K562 (cell line): Measurements from ENCODE around the gene DLGAP1. TPM values are rescaled to one million over a fixed set of nuclear protein-coding genes. Genes with fewer than 3 reads are reported as not detected.

Experiments
- ATAC-seq: fragments of 200-7000 bp; cut with Tn5 transposase; 3 replicates; pipeline ENCODE4 v1.9.1; 2020; ENCODE audit warnings: moderate library complexity
- BruUV-seq: library from RNA; stranded (reverse); fragments of 400-500 nt; replicated peaks from 2 replicates; lab custom pipeline; 2021; lab: Mats Ljungman, UMichigan
- CTCF ChIA-PET: fragments of 300-600 bp; formaldehyde crosslinking; extraction: SDS; loops from one replicate; lab custom pipeline; 2021; ENCODE audit warnings: low intra/inter-chr PET ratio; lab: Yijun Ruan, JAX
- POLR2A ChIA-PET: fragments of 300-600, 350-650 bp; sonication (Branson Sonifier 250); formaldehyde crosslinking; extraction: SDS; loops from one replicate; lab custom pipeline; 2021; ENCODE audit warnings: antibody characterized with exemption, inconsistent platforms; lab: Yijun Ruan, JAX
- DNase-seq, 4 experiments: peaks; one replicate each; pipeline versions ENCODE4 v3.0.0 to v3.0.0-alpha.2; 2011 to 2018; ENCODE audit warnings: low spot score in 3 of 4, mixed read lengths in 3 of 4; ENCODE audit errors: extremely low read depth in 1 of 4
- FAIRE-seq: peaks from 2 replicates; lab custom pipeline; 2011; peaks lifted over from hg19 to GRCh38; lab: Jason Lieb, UNC
- H2AFZ ChIP-seq: 2 replicates; pipeline ENCODE4 v1.6.0; 2011; ENCODE audit warnings: low read depth, low read length, control low read depth, inconsistent platforms
- H3K27ac ChIP-seq: fragments of 200-600 bp; 3 replicates; pipeline ENCODE4 v1.8.0; 2011; ENCODE audit warnings: low read depth, mild to moderate bottlenecking, control low read depth, inconsistent platforms, low read length, moderate library complexity, mixed read lengths; ENCODE audit errors: extremely low read depth
- H3K27me3 ChIP-seq, 2 experiments: fragments of 300-600 bp in 1 of 2; 2 replicates in 1 of 2; 3 replicates in 1 of 2; pipeline versions ENCODE4 v1.6.0 to v1.8.0; 2011; ENCODE audit warnings: inconsistent platforms in 2 of 2, low read length in 2 of 2, mild to moderate bottlenecking in 1 of 2, mixed read lengths in 1 of 2, moderate library complexity in 1 of 2; ENCODE audit not compliant: control insufficient read depth in 2 of 2, insufficient read depth in 2 of 2
- H3K36me3 ChIP-seq: fragments of 300-600 bp; 3 replicates; pipeline ENCODE4 v1.8.0; 2011; ENCODE audit warnings: mild to moderate bottlenecking, low read length, inconsistent platforms; ENCODE audit not compliant: control insufficient read depth, insufficient read depth
- H3K4me1 ChIP-seq, 2 experiments: fragments of 200-600 bp in 1 of 2; replicated peaks in 1 of 2; 2 replicates in 1 of 2; 3 replicates in 1 of 2; pipeline versions ENCODE4 v1.5.1 to v1.8.0; 2011; ENCODE audit warnings: inconsistent platforms in 2 of 2, low read length in 2 of 2, mild to moderate bottlenecking in 1 of 2, mixed read lengths in 1 of 2, moderate library complexity in 1 of 2; ENCODE audit not compliant: control insufficient read depth in 2 of 2, insufficient read depth in 2 of 2
- H3K4me2 ChIP-seq: 2 replicates; pipeline ENCODE4 v1.6.1; 2011; ENCODE audit warnings: low read length, control low read depth, inconsistent platforms, mixed read lengths; ENCODE audit not compliant: insufficient read depth
- H3K4me3 ChIP-seq: fragments of 200-600 bp; sonication (generic), shearing (Covaris generic); 2 replicates; pipeline ENCODE4 v1.5.1; 2016; ENCODE audit warnings: control low read depth, inconsistent platforms
- H3K79me2 ChIP-seq: fragments of 200-600 bp; 3 replicates; pipeline ENCODE4 v1.8.0; 2011; ENCODE audit warnings: low read length, inconsistent platforms; ENCODE audit not compliant: control insufficient read depth, insufficient read depth
- H3K9ac ChIP-seq, 2 experiments: 2 replicates each; pipeline versions ENCODE4 v1.6.0 to v1.6.1; 2011; ENCODE audit warnings: low read depth in 2 of 2, low read length in 2 of 2, control low read depth in 1 of 2, inconsistent platforms in 1 of 2, mild to moderate bottlenecking in 1 of 2, mixed read lengths in 1 of 2; ENCODE audit not compliant: insufficient read depth in 1 of 2
- H3K9me1 ChIP-seq: one replicate; pipeline ENCODE4 v1.6.0; 2011; ENCODE audit warnings: inconsistent platforms, mild to moderate bottlenecking, low read length, moderate library complexity; ENCODE audit not compliant: control insufficient read depth, insufficient read depth
- H3K9me3 ChIP-seq: replicated peaks from 2 replicates; pipeline ENCODE4 v1.5.1; 2011; ENCODE audit warnings: low read depth, low read length, inconsistent platforms; ENCODE audit not compliant: control insufficient read depth, insufficient read depth
- H4K20me1 ChIP-seq: replicated peaks from 2 replicates; pipeline ENCODE4 v1.6.1; 2011; ENCODE audit warnings: low read length, inconsistent platforms, mixed read lengths; ENCODE audit not compliant: control insufficient read depth, insufficient read depth
- ZNF174 ChIP-seq: fragments of 250-450 bp; sonication (Bioruptor Pico); IDR thresholded peaks from 2 replicates; pipeline ENCODE4 v1.4.0; 2020; ENCODE audit warnings: mild to moderate bottlenecking
- WGBS: fragments of 100-300 bp; shearing (Covaris generic); methylation state at CpG from one replicate; pipeline ENCODE4 v1.1.6; 2016; ENCODE audit warnings: low coverage, mixed read lengths; ENCODE audit not compliant: insufficient coverage; ENCODE audit errors: missing lambda C conversion rate; 5-methylcytosine and 5-hydroxymethylcytosine counted together
- in situ Hi-C: fragments of 300-500 bp; cut with MboI; formaldehyde crosslinking; loops from 4 replicates; pipeline ENCODE4 v1.15.0; 2018; ENCODE audit warnings: inconsistent platforms, mixed read lengths
- intact Hi-C: fragments of 100-400 bp; cut with micrococcal nuclease; formaldehyde crosslinking; loops from 2 replicates; pipeline ENCODE4 v1.14.2; 2022
- polyA plus RNA-seq, 8 experiments: library from polyadenylated mRNA; depleted of rRNA in 4 of 8; stranded (reverse) in 5 of 8; unstranded in 3 of 8; fragments of >200 nt; fragmentation: Nextera tagmentation in 2 of 8; fragmentation: Illumina TruSeq in 1 of 8; extraction: Ambion mirVana in 2 of 8; extraction: Trizol in 1 of 8; gene quantifications; 2 replicates each; pipeline versions ENCODE4 v1.2.1 to v1.2.3, GENCODE V29; 2011 to 2014; ENCODE audit warnings: inconsistent platforms in 1 of 8, missing spikeins in 1 of 8
- total RNA-seq, 7 experiments: library from RNA; depleted of rRNA in 6 of 7; stranded (reverse); fragments of >200 nt in 6 of 7; fragmentation: Illumina TruSeq in 2 of 7; extraction: Trizol in 2 of 7; gene quantifications; 2 replicates each; pipeline versions ENCODE4 v1.2.1 to v1.2.3, GENCODE V29; 2011 to 2021; ENCODE audit warnings: low replicate concordance in 1 of 7
- TF ChIP-seq, protein P1 (sequence below), 3 experiments: IDR thresholded peaks in 2 of 3; conservative IDR thresholded peaks in 1 of 3; 2 replicates each; pipeline ENCODE4 v1.5.1; 2011 to 2012; ENCODE audit warnings: low read length in 3 of 3, mild to moderate bottlenecking in 3 of 3, control low read depth in 2 of 3, improper control_type of control experiment in 1 of 3, inconsistent platforms in 1 of 3, low read depth in 1 of 3, mixed read lengths in 1 of 3, moderate library complexity in 1 of 3; ENCODE audit not compliant: insufficient read depth in 2 of 3

Gene DLGAP1
- total and polyA plus RNA-seq, 9 of the 15 experiments (the other 6 are each of a cell fraction or from before 2014, with no cell fraction given): 0.04 to 0.22 (median 0.08) TPM

- FAIRE-seq (peak; percentile 65), ATAC-seq (peak; percentile 90), DNase-seq (peak; percentile 13 to 40 (median 18))
- no peak overlapping the region for H3K9ac ChIP-seq
- no peak overlapping the region for H2AFZ ChIP-seq
- 2% methylated on average over 3 of the region's 3 CpGs for WGBS
- H3K79me2 ChIP-seq: no peaks in the 10 kb centered on the region
- no peaks in the 10 kb centered on the region for H3K9me3 ChIP-seq
- no peaks in the 10 kb centered on the region for H3K9me1 ChIP-seq
- POLR2A ChIA-PET: no interaction called here
- H4K20me1 ChIP-seq: no peaks in the 10 kb centered on the region
- CTCF ChIA-PET: no interaction called here
- in situ Hi-C loops (no loop called here), intact Hi-C loops (no loop called here)
- TF ChIP-seq ZNF174: no peak
- TF ChIP-seq, protein P1, sequence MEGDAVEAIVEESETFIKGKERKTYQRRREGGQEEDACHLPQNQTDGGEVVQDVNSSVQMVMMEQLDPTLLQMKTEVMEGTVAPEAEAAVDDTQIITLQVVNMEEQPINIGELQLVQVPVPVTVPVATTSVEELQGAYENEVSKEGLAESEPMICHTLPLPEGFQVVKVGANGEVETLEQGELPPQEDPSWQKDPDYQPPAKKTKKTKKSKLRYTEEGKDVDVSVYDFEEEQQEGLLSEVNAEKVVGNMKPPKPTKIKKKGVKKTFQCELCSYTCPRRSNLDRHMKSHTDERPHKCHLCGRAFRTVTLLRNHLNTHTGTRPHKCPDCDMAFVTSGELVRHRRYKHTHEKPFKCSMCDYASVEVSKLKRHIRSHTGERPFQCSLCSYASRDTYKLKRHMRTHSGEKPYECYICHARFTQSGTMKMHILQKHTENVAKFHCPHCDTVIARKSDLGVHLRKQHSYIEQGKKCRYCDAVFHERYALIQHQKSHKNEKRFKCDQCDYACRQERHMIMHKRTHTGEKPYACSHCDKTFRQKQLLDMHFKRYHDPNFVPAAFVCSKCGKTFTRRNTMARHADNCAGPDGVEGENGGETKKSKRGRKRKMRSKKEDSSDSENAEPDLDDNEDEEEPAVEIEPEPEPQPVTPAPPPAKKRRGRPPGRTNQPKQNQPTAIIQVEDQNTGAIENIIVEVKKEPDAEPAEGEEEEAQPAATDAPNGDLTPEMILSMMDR (IDR thresholded peaks at IDR 0.05 in 2 of 3, conservative IDR thresholded peaks at IDR 0.05 in 1 of 3; ENCODE audit: insufficient read depth in 2 of 3, low read depth in 1 of 3, low read length in 3 of 3): peak; percentile 46 to 65 (median 53); a peak in 5 of 6 replicates
- H3K27ac ChIP-seq: no peak overlapping the region
- no peaks in the 10 kb centered on the region for H3K36me3 ChIP-seq
- H3K27me3 ChIP-seq: no peaks in the 10 kb centered on the region
- no peaks in the 10 kb centered on the region for H3K4me1 ChIP-seq
- H3K4me2 ChIP-seq: no peak overlapping the region
- no TSS peak for BruUV-seq
- no peak overlapping the region for H3K4me3 ChIP-seq
Measured at GRCh38 chr18:4017480-4017879, 437.6 kb downstream of the DLGAP1 start.

GRCh38 chr18:4016391-4017049, 438.6 kb downstream of the DLGAP1 start:
- FAIRE-seq: no peak
- H3K9me3 ChIP-seq: no peaks in the 10 kb centered on the region
- BruUV-seq: no TSS peak
- in situ Hi-C loops (no loop called here), intact Hi-C loops (no loop called here)
- H3K4me1 ChIP-seq: no peaks in the 10 kb centered on the region
- H3K4me2 ChIP-seq: no peak overlapping the region
- no peaks in the 10 kb centered on the region for H4K20me1 ChIP-seq
- no peak overlapping the region for H3K4me3 ChIP-seq
- CTCF ChIA-PET: no interaction called here
- H3K27ac ChIP-seq: no peak overlapping the region
- no peaks in the 10 kb centered on the region for H3K9me1 ChIP-seq
- no peak overlapping the region for H2AFZ ChIP-seq
- no peak for ATAC-seq
- 0% methylated on average over 4 of the region's 4 CpGs for WGBS
- H3K27me3 ChIP-seq: peaks cover 0 to 5% of the 10 kb centered on the region in 2 experiments; a peak in 1 of 5 replicates
- no peak for DNase-seq
- no peaks in the 10 kb centered on the region for H3K36me3 ChIP-seq
- no peak overlapping the region for H3K9ac ChIP-seq
- POLR2A ChIA-PET: no interaction called here
- H3K79me2 ChIP-seq: no peaks in the 10 kb centered on the region
